Common myeloid progenitor, CD34-positive (primary cell): ENCODE measurements around the gene CSNK1E.

Source experiments
- CTCF ChIA-PET: fragments of 350-600 bp; sonication (Branson Sonifier 250); formaldehyde crosslinking; loops from one replicate; lab custom pipeline; 2021; ENCODE audit warnings: antibody characterized with exemption; lab: Charles Lee
- POLR2A ChIA-PET: fragments of 350-600 bp; sonication (Branson Sonifier 250); formaldehyde crosslinking; loops from one replicate; lab custom pipeline; 2021; ENCODE audit warnings: antibody characterized with exemption; lab: Charles Lee
- DNase-seq, 3 donors: peaks; one replicate each; pipeline versions ENCODE4 v3.0.0 to v3.0.0-alpha.2; 2013
- H3K27ac ChIP-seq, 2 experiments: 1 replicate in 1 of 2; 2 replicates in 1 of 2; pipeline ENCODE4 v1.7.0; 2013; ENCODE audit warnings: inconsistent platforms in 2 of 2, low read length in 2 of 2, mild to moderate bottlenecking in 2 of 2, low read depth in 1 of 2, moderate library complexity in 1 of 2; ENCODE audit not compliant: severe bottlenecking in 2 of 2, insufficient read depth in 1 of 2, poor library complexity in 1 of 2
- H3K27me3 ChIP-seq, 5 experiments: replicated peaks in 2 of 5; 1 replicate in 3 of 5; 2 replicates in 2 of 5; pipeline versions ENCODE4 v1.6.1 to v1.7.0; 2013; ENCODE audit warnings: low read length in 4 of 5, mild to moderate bottlenecking in 2 of 5, moderate library complexity in 2 of 5, inconsistent platforms in 1 of 5; ENCODE audit not compliant: insufficient read depth in 5 of 5, control insufficient read depth in 4 of 5
- H3K36me3 ChIP-seq, 4 experiments: 1 replicate in 2 of 4; 2 replicates in 2 of 4; pipeline versions ENCODE4 v1.6.1 to v1.7.0; 2013; ENCODE audit warnings: low read length in 3 of 4, control low read depth in 1 of 4, mild to moderate bottlenecking in 1 of 4; ENCODE audit not compliant: control insufficient read depth in 4 of 4, insufficient read depth in 4 of 4
- H3K4me1 ChIP-seq, 4 experiments: 1 replicate in 3 of 4; 2 replicates in 1 of 4; pipeline versions ENCODE4 v1.6.1 to v1.7.1; 2013; ENCODE audit warnings: low read length in 3 of 4, mild to moderate bottlenecking in 3 of 4, control low read depth in 1 of 4, inconsistent platforms in 1 of 4, moderate library complexity in 1 of 4; ENCODE audit not compliant: control insufficient read depth in 4 of 4, insufficient read depth in 4 of 4; ENCODE audit errors: control extremely low read depth in 1 of 4
- H3K4me3 ChIP-seq, 7 experiments: 1 replicate in 4 of 7; 2 replicates in 3 of 7; pipeline versions ENCODE4 v1.5.1 to v1.7.0; 2013; ENCODE audit warnings: mild to moderate bottlenecking in 7 of 7, low read length in 6 of 7, moderate library complexity in 6 of 7, inconsistent platforms in 2 of 7, low read depth in 2 of 7, control low read depth in 1 of 7; ENCODE audit not compliant: insufficient read depth in 4 of 7, control insufficient read depth in 1 of 7; ENCODE audit errors: extremely low read depth in 1 of 7
- H3K9me3 ChIP-seq, 5 experiments: 1 replicate in 4 of 5; 2 replicates in 1 of 5; pipeline versions ENCODE4 v1.6.1 to v1.7.1; 2013; ENCODE audit warnings: low read length in 4 of 5, mild to moderate bottlenecking in 2 of 5, inconsistent platforms in 1 of 5, low read depth in 1 of 5, moderate library complexity in 1 of 5; ENCODE audit not compliant: control insufficient read depth in 4 of 5, insufficient read depth in 2 of 5; ENCODE audit errors: control extremely low read depth in 1 of 5
- WGBS: methylation state at CpG from one replicate; pipeline ENCODE4 v1.1.5; 2013; ENCODE audit not compliant: insufficient coverage; 5-methylcytosine and 5-hydroxymethylcytosine counted together

CSNK1E gene

DNA sequence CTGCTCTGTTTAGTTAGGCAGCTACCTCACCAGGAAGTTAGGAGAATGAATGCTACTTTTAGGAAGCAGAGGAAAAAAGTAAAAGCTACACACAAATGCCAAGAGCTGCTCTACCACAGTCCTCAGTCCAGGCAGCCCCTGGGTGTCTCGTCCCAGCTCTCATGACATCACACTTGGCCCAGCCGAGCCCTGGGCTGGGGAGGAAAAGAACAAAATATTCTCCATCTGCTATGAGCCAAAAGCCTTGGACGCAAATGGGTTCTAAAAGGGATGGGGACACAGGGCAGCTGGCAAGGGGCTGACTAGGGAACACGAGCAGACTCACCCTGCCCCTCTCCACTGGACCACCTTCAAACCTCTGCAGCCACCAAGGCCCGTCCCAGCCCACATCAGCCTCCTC lies 70.5 kb downstream of the CSNK1E start:
- Histone ChIP-seq H3K27ac (no peak overlapping the region), H3K4me1 (peaks cover 0 to 2% (median 0%) of the 10 kb centered on the region in 4 experiments), H3K36me3 (peaks cover 2 to 36% (median 23%) of the 10 kb centered on the region in 4 experiments), H3K27me3 (no peaks in the 10 kb centered on the region), H3K4me3 (no peak overlapping the region), H3K9me3 (peaks cover 0 to 4% (median 0%) of the 10 kb centered on the region in 5 experiments)
- ChIA-PET POLR2A (interaction anchor here (0.7 kb wide), 1 partner anchor 31 kb away, joined by 3 read pairs; no protein-coding TSS in a partner anchor), CTCF (interaction anchor here (1.3 kb wide), 2 partner anchors 16 to 132 kb away, joined by 4 to 5 read pairs; no protein-coding TSS in a partner anchor)
- no peak for DNase-seq
- 91% methylated on average over 3 of the region's 5 CpGs for WGBS

DNA sequence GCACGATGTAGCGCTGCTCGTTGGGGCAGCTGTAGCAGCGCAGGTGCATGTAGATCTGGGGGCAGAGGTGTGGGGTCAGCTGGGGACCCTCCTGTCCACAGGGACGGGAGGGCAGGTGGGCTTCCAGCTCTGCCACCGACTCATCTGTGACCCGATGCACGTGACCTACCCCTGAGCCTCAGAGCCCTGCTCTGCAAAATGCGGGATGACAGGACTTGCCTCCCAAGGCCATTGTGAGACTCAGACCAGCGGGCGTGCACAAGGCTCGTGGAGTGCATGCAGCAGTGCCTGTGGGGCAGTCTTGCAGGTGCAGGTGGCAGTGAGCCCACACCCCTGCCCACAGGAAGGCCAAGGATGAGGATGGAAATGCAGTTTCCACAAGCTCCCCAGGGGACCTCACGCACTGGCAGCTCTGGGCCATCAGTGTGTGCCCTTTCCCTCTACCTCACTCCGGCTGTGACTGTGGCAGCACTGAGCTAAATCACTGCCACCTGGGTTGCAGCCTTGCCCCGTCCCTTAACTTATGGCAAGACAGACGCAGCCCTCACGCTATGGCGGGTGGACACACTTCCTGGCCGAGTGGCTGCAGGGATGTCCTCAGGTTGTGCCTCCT lies 71.1 kb downstream of the CSNK1E start:
- Histone ChIP-seq H3K9me3 (peaks cover 0 to 4% (median 0%) of the 10 kb centered on the region in 5 experiments), H3K36me3 (peaks cover 2 to 36% (median 23%) of the 10 kb centered on the region in 4 experiments), H3K4me1 (no peaks in the 10 kb centered on the region), H3K4me3 (no peak overlapping the region), H3K27me3 (no peaks in the 10 kb centered on the region), H3K27ac (no peak overlapping the region)
- POLR2A ChIA-PET: no interaction called here
- no peak for DNase-seq
- CTCF ChIA-PET: interaction anchor here (1.3 kb wide), 2 partner anchors 16 to 132 kb away, joined by 4 to 5 read pairs; no protein-coding TSS in a partner anchor
- 95% methylated on average over 18 of the region's 19 CpGs for WGBS

DNA sequence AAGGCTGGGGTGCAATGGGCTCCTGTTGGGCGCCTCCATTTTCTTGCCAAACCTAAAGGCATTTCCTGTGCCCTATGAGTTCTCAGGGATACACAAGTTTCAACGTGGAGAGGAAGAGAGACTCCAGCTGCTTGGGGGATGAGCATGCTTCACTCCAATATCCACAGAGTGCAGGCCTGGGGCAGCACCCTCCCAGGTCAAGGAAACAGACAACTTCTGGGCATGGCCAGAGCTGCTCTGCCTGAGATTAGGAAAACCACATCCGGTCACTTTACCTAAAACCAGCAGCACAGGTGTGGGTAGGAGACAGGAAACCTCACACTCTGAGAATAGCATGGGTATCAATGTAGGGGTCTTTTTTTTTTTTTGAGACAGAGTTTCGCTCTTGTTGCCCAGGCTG lies 73.1 kb downstream of the CSNK1E start:
- no peak for DNase-seq
- POLR2A ChIA-PET: no interaction called here
- no peaks in the 10 kb centered on the region for H3K9me3 ChIP-seq
- H3K27ac ChIP-seq: no peak overlapping the region
- H3K4me3 ChIP-seq: no peak overlapping the region
- no peaks in the 10 kb centered on the region for H3K27me3 ChIP-seq
- peaks cover 2 to 38% (median 25%) of the 10 kb centered on the region in 4 experiments for H3K36me3 ChIP-seq
- 67% methylated on average over 3 of the region's 4 CpGs for WGBS
- H3K4me1 ChIP-seq: peaks cover 0 to 5% (median 2%) of the 10 kb centered on the region in 4 experiments
- CTCF ChIA-PET: interaction anchor here (1.0 to 1.4 kb wide), 2 partner anchors 14 to 98 kb away, joined by 3 to 4 read pairs; no protein-coding TSS in a partner anchor

DNA sequence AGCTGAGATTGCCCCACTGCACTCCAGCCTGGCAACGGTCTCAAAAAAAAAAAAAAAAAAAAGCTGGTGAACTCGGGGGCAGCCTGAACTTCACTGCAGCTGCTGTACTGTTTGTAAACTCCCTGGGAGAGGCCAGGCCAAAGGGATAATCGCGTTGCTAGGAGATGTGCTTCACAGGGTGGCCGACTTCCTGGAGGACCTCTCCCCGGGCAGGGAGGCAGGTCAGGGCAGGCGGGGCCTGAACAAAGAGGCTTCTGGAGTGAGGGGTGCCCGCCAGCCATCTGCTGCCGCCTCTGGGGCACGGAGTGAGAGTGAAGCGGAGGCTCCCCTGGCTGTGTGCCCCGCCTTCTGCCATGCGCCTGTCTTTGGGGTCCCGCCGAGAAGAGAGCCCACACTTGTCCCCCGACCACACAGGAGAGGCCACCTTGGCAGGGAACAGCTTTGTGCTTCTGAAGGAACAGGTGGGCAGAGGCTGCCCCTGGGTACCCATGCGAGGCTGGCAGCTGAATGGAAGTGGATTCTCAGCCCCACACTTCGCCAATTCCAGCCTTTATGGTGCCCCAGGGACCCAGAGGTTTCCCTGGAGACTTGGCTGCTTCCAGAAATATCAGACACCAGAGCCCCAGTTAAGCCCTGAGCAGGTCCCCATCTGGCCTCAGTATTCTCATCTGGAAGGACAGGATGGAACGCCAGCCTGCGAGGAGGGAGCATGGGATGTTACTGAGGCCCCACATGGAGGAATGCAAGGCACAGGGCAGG lies 74.0 kb downstream of the CSNK1E start:
- CTCF ChIA-PET: interaction anchor here (0.9 kb wide), 1 partner anchor 19 kb away, joined by 3 read pairs; no protein-coding TSS in a partner anchor
- POLR2A ChIA-PET: no interaction called here

DNA sequence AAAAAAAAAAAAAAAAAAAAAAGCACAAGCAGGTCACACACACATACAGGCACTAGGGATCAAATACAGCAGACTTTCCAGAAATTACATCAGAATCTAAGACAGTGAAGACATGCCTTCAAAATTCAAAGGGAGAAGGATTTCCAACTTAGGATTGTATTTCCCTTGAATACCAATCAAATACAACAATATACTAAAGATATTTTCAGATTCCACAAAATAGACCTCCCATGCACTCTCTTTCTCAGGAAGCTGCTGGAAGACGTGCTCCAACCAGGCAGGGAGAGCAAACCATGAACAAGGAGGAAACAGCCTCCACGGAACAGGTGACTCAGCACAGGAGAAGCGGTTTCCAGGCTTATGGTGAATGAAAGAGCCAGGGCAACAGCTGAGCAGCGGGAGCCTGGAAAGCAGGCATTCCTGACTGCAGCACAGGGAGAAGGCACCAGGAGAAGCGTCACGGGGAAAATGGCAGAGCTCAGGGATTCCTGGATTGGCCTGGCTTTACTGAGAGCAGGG lies 76.4 kb downstream of the CSNK1E start:
- Histone ChIP-seq H3K9me3 (no peaks in the 10 kb centered on the region), H3K4me1 (peaks cover 0 to 5% (median 2%) of the 10 kb centered on the region in 4 experiments), H3K36me3 (peaks cover 0 to 25% (median 20%) of the 10 kb centered on the region in 4 experiments), H3K27me3 (no peaks in the 10 kb centered on the region), H3K27ac (no peak overlapping the region), H3K4me3 (no peak overlapping the region)
- DNase-seq: no peak
- POLR2A ChIA-PET: no interaction called here
- WGBS: 55% methylated on average over 5 of the region's 6 CpGs
- CTCF ChIA-PET: interaction anchor here (1.3 kb wide), 1 partner anchor 20 kb away, joined by 4 read pairs; no protein-coding TSS in a partner anchor

More for the DNA sequence above, 74.0 kb downstream of the CSNK1E start:
- Histone ChIP-seq H3K27ac (no peak overlapping the region), H3K4me1 (peaks cover 0 to 5% (median 2%) of the 10 kb centered on the region in 4 experiments), H3K9me3 (no peaks in the 10 kb centered on the region), H3K4me3 (no peak overlapping the region), H3K36me3 (peaks cover 2 to 39% (median 25%) of the 10 kb centered on the region in 4 experiments), H3K27me3 (no peaks in the 10 kb centered on the region)
- DNase-seq: no peak
- 95% methylated on average over 20 of the region's 20 CpGs for WGBS
